Measurements from ENCODE around the gene FXN. TPM values are rescaled to one million over a fixed set of nuclear protein-coding genes. Genes with fewer than 3 reads are reported as not detected.

FXN gene
- total RNA-seq, 1 experiment from 2014 or later: 17.9 TPM

DNA sequence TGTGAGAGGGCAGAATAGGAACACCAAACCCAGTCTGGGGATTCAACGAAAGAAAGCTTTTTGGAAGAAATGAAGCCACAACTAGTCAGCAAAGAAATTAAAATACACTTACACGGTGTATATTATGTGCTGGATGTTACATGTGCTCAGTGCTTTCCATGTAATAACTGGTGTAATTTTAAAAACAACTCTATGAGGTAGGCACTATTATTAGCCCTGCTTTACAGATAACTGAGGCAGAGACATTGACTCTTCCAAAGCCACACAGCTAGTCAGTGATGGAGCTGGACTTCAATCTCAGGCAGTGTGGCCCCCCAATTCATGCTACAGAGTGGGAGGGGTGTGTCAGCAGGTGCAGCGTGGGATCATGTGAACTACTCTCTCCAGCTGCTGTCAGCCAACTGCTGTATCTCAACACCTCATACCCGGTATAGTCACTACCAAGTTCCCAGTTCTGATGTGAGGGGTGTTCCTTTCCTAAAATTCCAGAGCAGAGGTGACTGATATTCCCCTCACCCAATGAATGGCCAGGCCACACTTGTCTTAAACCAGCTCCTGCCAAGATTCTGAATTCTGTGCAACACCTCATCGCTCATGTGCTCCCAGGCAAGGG, 104.7 kb downstream of the FXN start:
- DNase-seq (ENCODE audit: low spot score): no peak

DNA sequence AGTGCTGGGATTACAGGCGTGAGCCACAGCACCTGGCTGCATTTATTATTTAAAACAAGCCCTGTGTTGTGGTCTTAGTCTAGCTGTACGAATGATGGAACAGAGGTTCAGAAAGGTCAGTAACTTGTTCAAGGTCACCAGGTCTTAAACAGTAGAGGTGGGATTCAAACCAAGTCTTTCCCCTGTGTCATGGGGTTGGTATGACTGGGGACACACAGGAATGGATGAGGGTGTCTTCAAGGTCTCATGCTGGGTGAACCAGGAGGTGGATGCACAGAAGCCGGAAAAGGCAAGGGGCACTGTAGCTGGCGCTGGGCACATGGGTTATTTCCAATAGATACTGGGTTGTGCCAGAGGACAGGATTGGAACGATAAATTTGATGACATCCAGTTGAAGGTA, 106.3 kb downstream of the FXN start:
- no peak for DNase-seq (ENCODE audit: low spot score)

GRCh38 chr9:69143291-69143690, 107.7 kb downstream of the FXN start:
- no peak for DNase-seq (ENCODE audit: low spot score)

- no peak for DNase-seq (ENCODE audit: low spot score)
These were observed 109.7 kb downstream of the FXN start for GRCh38 chr9:69145144-69145715.

- no peak for DNase-seq (ENCODE audit: low spot score)
These were observed 111.7 kb downstream of the FXN start for GRCh38 chr9:69147041-69147834.

DNA sequence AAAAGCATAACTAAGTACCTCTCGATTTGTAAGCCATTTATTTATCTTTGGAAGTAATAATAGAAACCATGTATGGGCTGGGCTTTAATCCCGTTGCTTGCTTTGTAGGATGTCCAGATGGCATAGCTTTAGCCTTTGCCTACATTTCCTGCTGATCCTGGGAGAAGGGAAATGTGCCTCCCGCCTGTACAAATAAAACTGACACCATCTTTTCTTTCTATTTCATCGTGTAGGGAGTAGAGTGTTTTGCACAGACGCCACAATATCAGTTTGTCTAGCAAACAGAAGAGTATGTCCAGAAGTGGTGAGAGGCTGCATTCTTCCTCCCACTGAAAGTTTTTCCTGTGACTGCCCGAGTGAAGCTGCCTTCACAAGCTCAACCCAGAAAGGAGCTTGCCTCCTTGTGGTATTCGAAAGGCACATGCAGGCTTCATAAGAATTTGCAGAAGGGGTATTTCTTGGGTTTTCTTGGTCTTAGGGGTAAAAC, 113.8 kb downstream of the FXN start:
- DNase-seq (ENCODE audit: low spot score): no peak

Other genes with a start within 250 kb of the FXN start
- gene PRKACG, start 21.6 kb upstream of the FXN start, total RNA-seq (2014; rRNA removed; shearing (Covaris generic)): not detected in 2 replicates
- 8.2 and 10.7 TPM in 2 replicates for gene TJP2, start 138.5 kb downstream of the FXN start, total RNA-seq (2014; rRNA removed; shearing (Covaris generic))

All from H4 (cell line).